ENCODE data around the gene NUDT16.

NUDT16 gene

DNA sequence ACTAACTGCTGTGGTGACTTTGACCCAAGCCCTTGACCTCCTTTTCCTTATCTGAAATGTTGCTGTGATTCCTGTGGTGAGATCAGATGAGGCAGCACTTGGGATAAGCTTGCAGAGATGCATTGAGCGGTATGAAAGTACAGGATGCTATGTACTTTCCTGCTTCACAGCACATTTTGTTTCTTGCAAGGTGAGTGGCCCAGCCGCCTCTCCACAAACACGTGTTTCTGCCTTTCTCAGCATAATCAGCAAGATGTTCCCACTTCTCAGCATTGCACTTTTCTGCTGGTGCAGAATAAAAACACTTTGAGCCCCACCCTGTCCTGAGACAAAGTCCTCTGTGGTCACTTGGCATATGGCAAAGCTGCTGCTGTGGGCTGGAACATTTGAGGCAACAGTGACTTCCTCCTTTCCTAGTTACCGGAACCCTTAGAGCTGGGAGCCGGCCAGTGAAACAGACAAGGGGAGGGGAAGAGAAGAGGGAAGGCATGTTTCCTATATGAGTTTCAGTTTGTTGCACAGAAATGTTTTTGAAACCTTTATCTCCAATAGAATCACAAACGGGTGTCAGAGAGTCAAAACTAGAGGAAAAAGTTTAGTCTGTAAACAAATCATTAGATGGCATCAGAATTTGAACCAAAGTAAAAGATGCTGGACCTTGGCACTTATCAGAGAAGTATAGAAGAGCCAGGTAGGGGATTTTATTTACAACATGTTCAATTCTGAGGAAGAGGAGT is 5.0 kb downstream of the NUDT16 start:
- no peak for DNase-seq

DNA sequence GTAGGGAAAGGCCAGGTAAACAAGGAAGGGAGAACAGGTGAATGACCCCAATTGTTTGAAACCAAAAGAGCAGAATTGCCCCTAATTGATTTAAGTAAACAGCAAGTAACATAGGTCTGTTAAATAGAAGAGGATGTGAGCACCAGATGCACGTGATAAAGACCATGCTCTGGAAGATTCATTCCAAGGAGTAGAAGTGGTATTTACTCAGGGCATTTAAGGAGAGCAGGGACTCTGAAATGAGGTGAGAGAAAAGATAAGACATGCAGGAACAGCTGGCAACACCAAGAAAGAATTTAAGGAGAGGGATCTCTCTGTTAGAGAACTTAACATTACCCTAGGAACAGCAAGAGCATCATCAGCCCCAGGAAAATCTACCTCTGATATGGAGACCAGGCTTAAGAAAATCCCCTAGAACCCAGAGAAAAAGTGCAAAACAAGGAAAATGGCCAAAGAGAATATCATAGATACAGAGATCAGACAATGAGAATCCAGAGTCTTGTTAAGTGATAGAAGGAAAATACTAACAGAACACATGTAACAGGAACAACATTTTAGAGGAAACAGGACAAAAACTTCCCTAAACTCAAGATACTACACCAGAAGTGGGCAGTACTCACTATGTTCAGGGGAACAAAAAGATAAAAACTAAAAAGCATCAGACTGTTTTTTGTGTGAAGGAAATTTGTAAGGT is 6.4 kb downstream of the NUDT16 start:
- no peak for DNase-seq

DNA sequence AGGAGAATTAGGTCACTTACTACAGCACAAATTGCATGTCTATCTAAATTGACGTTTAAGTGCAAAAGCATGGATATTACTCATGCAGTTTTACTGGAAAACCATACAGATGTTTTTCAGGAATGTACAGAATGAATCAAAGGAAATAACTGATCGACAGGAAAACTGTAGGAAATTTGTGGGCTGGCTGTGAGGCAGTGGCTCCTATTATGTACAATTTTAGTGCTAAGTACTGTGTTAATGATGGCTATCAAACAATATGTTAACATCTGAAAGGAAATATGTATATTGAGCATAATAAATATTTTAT is 6.9 kb downstream of the NUDT16 start:
- no peak for DNase-seq

DNA sequence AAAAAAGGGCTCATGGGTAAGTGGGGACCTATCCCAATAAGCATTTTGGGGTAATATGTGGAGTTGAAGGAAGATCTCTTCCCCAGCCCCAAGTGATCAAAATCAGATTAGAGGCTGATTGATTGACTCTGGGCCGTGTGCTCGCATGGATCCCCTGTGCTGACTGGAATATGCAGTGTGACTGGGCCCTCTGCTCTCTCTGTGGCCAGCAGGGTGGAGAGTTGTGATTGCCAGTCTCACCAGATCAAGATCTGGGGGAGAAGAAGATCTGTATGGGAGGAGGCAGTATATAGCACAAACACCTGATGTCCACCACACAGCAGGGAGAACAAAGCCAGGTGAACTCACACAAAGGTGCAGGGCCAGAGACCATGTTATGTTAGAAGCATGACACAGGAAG is 8.8 kb downstream of the NUDT16 start:
- DNase-seq: no peak

DNA sequence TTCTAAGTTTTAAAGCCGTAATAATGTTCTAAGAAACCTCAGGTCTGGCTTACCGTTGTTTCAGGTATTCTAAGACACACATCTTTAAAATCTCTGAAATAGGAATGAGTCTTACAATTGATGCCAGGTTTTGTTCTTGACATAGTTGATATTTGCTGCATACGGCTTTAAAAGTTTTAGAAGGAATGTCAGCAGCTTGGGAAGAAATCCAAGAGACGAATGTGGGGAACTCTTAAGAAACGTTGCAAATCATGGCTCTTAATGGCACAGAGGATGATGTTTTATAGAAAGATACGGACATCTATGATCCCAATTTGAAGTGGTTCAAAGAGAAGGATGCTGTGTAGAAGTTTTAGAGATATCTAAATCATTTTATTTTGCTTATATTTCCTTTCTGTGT is 11.5 kb downstream of the NUDT16 start:
- DNase-seq: no peak

DNA sequence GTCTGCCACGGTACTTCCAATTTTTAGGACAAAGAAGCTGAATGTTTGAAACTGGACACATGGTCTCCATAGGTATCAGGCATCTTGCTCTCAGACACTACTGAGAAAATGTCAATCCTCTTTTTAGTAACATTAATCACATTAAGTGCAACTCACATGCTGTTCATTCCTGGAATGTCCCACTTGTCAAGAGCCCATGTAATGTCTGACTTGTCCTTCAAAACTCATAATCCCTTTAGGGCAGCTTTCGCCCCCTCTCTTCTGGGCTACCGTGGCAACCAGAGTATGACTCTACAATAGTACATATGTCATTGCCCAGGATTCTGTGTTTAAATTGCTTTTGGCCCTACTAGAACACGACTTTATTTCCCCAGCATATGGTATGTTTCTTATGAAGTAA is 12.3 kb downstream of the NUDT16 start:
- DNase-seq: no peak

DNA sequence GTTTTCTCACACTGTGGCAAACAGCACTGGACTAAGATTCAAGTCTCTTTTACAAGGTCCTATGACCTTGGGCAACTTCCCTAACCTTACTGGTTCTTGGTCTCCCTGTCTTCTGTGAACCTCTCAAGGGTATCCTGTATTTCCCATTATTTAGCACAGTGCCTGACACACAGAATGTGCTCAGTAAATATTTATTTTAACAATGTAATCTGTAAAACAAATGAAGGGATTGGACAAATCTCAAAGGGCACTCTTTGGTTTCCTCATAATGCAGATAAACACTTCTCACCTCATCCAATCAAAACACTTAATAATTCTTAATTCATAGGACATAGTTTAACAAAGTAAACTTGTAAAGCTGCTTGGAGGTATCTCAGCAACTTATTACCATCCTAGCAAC is 12.8 kb downstream of the NUDT16 start:
- DNase-seq: no peak

DNA sequence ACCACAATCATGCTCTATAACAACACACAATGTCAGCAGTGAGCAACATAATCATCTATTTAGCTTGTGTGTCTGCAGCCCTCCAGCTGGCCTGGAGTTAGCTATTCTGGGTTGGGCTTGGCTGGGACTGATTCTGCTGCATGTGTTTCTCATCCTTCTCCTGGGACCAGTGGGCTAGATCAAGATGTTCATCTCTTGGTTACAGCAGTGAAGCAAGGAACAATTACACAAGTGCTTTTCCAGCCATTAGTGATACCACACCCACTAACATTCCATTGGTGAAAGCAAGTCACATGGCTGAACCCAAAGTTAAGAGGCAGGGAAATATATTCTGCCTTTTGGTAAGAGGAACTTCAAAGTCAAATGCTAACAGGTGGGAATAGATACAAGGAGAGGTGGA is 14.6 kb downstream of the NUDT16 start:
- no peak for DNase-seq

DNA sequence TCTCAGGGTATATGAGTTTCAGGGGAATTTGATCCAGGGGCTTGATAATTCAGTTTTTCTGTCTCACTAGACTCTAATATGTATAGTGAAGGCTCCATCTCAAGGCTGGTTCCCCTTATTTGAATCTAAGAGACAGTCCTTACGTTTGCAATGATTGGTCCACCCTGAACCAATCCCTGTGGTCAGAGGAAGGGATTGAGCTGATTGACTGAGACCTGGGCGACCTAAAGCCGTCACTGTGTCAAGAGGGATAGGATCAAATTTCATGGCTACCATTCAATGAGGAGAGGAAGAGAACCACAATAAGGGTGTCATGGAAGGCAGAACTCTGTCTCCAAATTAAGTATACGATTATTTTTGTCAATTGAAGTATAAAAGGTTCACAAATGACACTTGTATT is 16.3 kb downstream of the NUDT16 start:
- no peak for DNase-seq

DNA sequence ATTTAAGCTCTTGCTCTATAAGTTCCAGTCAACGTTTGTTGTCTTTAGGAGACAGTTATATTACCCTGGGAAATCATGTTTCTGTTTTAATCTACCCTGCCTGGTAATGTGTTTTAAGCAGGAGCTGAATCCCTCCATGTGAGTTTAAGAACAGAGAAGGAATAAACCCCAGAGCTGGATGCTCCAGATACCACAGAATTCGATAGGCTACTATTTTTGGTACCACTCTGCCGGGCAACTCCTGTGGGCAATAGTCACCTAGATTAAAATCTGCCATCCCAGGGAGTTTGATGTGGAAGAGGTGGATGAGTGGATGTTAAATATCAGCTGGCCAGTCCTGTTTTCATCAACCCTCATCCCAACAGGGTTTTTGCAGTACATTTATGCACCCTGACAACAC is 20.4 kb downstream of the NUDT16 start:
- DNase-seq: no peak

DNA sequence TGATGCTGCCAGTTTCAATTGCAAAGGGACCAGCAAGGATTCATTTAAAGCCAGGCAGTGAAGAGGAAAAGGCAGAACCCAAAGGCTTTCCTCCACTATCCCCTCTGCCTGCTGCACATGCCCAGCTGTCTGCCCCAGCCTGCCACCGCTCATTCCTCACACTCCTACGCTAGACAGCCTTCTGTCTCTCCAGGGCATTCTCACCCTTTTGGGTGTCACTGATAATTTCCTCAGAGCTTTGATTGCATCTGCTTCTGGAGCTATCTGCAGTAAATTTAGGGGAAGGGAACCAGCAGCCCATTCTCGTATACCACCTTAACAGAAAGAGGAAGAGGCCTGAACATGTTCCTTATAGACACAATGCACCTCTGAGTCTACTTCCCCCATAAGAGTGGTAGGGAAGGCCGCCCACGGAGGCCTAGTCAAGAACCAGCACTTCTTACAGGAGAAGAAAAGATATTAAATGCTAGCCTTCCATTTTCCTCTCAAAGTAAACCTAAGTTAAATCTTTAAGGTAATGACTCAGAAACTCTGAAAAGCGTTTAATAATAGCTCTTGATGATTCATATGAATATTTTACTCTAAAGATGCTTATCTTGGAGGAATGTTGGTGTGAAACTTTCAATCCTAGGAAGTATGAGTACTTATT is 20.9 kb downstream of the NUDT16 start:
- no peak for DNase-seq

DNA sequence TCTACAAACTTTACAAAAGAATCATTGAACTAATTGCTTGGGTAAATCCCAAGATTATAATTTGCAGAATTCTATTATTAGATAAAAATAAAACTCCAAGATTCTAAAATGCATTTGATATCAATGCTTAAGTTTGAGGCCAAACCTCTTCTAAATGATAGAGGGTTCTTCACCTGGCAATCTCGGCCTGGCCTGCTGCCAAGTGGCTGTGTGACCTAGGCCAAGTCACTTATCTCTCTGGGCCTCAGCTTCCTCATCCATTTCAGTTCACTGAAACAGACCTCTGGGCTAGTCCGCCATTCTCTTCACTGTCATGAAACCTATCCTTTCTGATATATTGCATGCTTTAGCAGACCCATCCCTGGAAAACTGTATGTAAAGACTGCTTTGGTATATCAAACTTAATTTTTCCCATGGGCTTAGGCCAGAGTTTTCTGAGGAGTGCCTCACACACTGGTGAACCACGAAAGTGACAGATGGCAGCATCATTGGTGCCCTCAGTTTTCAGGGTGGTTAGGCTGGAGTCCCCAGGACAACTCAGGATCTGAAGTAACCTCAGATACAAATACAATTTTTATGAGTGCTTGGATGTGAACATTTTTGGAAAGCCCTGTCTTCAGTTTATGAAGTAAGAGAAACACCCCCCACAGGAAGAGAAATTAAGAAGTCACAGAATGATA is 21.8 kb downstream of the NUDT16 start:
- DNase-seq: no peak

DNA sequence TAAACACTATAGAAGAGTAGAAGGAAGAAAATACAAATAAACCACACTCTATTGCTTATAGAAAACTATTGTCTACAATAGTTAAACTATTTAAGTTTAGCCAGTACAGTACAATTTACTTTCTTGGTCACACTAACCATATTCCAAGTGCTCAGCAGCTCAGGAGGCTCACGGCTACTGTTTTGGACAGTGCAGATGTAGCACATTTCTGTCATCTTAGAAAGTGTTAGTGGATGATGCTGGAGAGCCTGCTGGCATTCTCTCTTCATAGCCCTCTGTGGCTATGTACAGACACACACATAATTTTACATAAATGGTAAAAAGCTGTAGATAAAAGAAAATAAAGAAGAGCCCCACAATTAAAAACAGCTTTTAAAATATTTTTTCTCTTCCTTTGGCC is 23.8 kb downstream of the NUDT16 start:
- no peak for DNase-seq

DNA sequence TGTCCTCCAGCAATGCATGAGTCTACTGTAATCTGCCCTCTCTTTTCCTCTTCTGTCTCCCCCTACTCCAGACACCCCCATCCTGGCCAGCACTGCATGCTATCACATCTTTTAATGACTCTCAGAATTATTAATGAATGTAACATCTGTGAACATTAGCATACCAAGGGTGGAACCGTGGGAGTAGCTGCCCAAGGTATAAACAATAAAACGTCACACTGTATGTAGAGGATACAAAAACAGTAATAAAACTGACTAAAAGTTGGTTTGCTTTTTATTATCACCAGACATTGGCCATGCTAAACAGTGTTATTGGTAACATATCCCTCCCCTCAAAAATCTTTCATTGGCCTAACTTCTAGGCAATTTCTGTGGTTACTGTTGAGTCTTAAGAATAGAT is 24.7 kb downstream of the NUDT16 start:
- DNase-seq: no peak

DNA sequence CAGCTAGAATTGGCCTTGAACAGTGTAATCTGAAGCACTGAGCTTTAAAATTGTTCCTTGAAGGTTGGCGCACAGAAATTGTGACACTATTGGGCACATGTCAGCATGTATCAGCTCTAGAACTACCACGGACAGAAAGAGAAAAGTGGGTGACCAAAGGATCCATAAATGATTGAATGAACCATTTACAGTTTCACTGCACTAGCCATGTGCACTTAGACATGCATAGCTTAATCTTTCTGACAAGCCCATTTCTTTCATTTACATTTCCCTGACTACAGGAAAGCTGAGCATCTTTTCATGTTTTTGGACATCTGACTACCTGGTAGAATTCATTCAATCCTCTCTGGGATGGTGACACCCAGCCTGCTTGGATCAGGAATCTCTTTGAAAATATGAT is 36.2 kb downstream of the NUDT16 start:
- no peak for DNase-seq

DNA sequence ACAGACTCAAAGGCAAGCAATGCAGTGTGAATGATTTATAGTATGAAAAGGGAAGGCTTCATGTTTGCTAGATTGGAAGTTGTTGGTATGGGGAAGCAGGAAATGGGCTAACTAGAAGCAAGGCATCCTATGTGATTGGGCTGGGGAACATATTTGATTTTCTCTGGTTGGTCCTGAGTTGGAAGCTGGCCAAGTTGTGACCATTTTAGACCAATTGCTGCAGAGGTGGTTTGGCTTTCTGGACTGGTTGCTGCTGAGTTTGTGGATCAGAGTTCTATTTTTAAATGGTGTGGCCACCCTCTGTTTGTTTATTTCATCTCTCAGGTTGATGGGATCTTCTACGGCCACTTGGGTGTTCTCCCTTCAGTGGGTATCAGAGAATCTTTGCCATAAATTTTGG is 39.7 kb downstream of the NUDT16 start:
- no peak for DNase-seq

DNA sequence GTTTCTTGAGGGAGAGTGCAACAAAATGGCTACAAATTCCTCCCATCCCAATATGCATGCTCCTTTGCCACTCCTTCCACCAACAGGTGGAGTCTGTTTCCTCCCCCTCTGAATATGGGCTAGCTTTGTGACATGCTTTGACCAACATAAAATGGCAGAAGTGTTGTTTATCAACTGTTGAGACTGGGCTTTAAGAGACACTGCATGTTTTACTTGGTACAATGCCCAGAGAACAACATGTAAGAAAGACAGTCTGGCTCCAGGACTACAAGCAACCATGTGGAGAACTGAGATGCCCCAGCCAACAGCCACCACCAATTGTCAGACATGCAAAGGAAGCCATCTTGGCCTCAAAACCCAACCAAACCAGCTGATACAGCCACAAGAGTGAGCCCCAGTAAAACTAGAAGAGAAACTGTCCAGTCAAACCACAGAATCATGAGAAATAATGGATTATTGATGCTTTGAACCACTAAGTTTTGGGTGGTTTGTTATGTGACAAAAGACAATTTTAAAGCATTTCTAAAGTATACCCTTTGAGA is 40.5 kb downstream of the NUDT16 start:
- DNase-seq: no peak

DNA sequence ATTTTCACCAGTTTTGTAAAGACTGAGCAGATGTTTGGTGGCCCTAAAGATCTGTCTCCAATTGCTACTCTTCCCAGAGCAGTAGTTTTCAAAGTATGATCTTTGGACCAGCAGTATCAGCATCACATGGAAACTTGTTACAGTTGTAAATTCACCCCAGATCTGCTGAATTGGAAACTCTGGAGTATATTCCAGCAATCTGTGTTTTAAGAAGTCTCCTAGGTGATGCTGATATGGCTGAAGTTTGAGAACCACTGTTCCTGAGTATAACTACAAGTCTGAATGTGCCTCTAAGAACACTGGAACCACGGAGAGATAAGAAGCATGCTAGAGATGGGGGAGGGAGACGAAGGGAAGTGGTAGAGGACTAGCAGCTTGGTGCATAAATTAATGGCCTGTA is 45.7 kb downstream of the NUDT16 start:
- no peak for DNase-seq

DNA sequence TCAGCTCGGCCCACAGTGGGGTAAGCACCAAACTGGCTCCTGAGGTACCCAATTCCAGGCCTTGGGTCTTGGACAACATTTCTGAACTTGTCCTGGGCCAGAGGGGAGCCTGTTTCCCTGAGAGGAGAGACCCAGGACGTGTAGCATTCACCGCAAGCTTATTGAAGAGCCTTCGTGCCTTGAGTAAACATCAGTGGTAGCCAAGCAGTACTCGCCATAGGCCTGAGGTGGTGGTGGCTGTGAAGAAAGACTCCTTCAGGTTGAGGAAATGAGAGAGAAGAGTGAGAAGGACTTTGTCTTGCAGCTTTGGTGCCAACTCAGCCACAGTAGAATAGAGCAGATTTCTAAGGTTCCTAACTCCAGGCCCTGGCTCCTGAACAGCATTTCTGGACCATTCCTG is 50.2 kb downstream of the NUDT16 start:
- no peak for DNase-seq

DNA sequence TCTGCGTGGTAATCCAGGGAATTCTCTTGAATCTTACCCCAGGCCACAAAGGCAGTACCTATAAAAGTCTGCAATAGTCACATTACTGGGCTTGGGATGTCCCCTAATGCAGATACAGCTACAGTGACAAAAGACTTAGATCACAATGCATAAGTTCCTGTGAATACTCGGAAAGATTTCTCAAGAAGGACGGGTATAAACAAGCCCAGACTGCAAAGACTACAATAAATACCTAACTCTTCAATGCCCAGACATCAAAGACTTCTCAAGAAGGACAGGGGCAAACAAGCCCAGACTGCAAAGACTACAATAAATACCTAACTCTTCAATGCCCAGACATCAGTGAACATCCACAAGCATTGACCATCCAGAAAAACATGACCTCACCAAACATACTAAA is 50.9 kb downstream of the NUDT16 start:
- DNase-seq: no peak

DNA sequence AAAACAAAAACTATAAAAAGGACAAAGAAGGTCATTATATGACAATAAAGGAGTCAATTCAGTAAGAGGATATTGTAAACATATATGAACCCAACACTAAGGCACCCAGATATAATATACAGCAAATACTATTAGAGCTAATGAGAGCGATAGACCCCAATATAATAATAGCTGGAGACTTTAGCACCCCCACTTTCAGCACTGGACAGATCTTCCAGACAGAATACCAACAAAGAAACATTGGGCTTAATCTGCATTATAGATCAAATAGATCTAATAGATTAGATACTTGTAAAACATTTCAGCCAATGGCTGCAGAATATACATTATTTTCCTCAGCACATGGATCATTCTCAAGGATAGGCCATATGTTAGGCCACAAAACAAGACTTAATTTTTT is 53.4 kb downstream of the NUDT16 start:
- no peak for DNase-seq
